Measurements from ENCODE around the gene MED14.

Gene MED14

GRCh38 chrX:40632199-40632598, 103.1 kb downstream of the MED14 start:
- H3K4me3 Mint-ChIP-seq: no peak overlapping the region
- intact Hi-C loops (cut with micrococcal nuclease): no loop called here
- no peaks in the 10 kb centered on the region for H3K27me3 Mint-ChIP-seq
- H3K9me3 Mint-ChIP-seq: no peaks in the 10 kb centered on the region
- peaks cover 83% of the 10 kb centered on the region for H3K36me3 Mint-ChIP-seq (ENCODE audit: low read depth)
- H3K27ac Mint-ChIP-seq: peak overlapping the region; percentile 64
- H3K4me1 Mint-ChIP-seq (ENCODE audit: low read depth): peaks cover 48% of the 10 kb centered on the region

GRCh38 chrX:40628506-40628905, 106.8 kb downstream of the MED14 start:
- no peak overlapping the region for H3K27ac Mint-ChIP-seq
- peaks cover 61% of the 10 kb centered on the region for H3K36me3 Mint-ChIP-seq (ENCODE audit: low read depth)
- H3K27me3 Mint-ChIP-seq: no peaks in the 10 kb centered on the region
- intact Hi-C loops (cut with micrococcal nuclease): no loop called here
- peaks cover 17% of the 10 kb centered on the region for H3K4me1 Mint-ChIP-seq (ENCODE audit: low read depth)
- H3K4me3 Mint-ChIP-seq: no peak overlapping the region
- peaks cover 5% of the 10 kb centered on the region for H3K9me3 Mint-ChIP-seq

GRCh38 chrX:40625294-40625693, 110.0 kb downstream of the MED14 start:
- no peaks in the 10 kb centered on the region for H3K4me1 Mint-ChIP-seq (ENCODE audit: low read depth)
- H3K4me3 Mint-ChIP-seq: no peak overlapping the region
- intact Hi-C loops (cut with micrococcal nuclease): no loop called here
- H3K27me3 Mint-ChIP-seq: no peaks in the 10 kb centered on the region
- peaks cover 7% of the 10 kb centered on the region for H3K9me3 Mint-ChIP-seq
- no peak overlapping the region for H3K27ac Mint-ChIP-seq
- H3K36me3 Mint-ChIP-seq (ENCODE audit: low read depth): peaks cover 38% of the 10 kb centered on the region

GRCh38 chrX:40623665-40624064, 111.7 kb downstream of the MED14 start:
- H3K4me1 Mint-ChIP-seq (ENCODE audit: low read depth): no peaks in the 10 kb centered on the region

GRCh38 chrX:40623139-40623536, 112.2 kb downstream of the MED14 start, which contains the start of gene MPC1L:
Gene MPC1L (plus strand): TSS chrX:40623428. CDS start chrX:40623566, 138 bp downstream.
- H3K36me3 Mint-ChIP-seq (ENCODE audit: low read depth): peaks cover 24% of the 10 kb centered on the region
- H3K27ac Mint-ChIP-seq: no peak within 1 kb of the TSS
- H3K27me3 Mint-ChIP-seq: no peaks in the 10 kb centered on the region
- H3K9me3 Mint-ChIP-seq: peaks cover 7% of the 10 kb centered on the region
- H3K4me1 Mint-ChIP-seq (ENCODE audit: low read depth): no peaks in the 10 kb centered on the region
- intact Hi-C loops (cut with micrococcal nuclease): no loop called here
- no peak within 1 kb of the TSS for H3K4me3 Mint-ChIP-seq

More at GRCh38 chrX:40623665-40624064, 111.7 kb downstream of the MED14 start:
- intact Hi-C loops (cut with micrococcal nuclease): no loop called here
- no peak overlapping the region for H3K4me3 Mint-ChIP-seq
- H3K9me3 Mint-ChIP-seq: peaks cover 7% of the 10 kb centered on the region
- H3K27me3 Mint-ChIP-seq: no peaks in the 10 kb centered on the region
- peaks cover 30% of the 10 kb centered on the region for H3K36me3 Mint-ChIP-seq (ENCODE audit: low read depth)
- H3K27ac Mint-ChIP-seq: no peak overlapping the region

GRCh38 chrX:40622479-40623138, 112.7 kb downstream of the MED14 start:
- Mint-ChIP-seq H3K36me3 (ENCODE audit: low read depth) (peaks cover 19% of the 10 kb centered on the region), H3K27me3 (no peaks in the 10 kb centered on the region), H3K9me3 (peaks cover 7% of the 10 kb centered on the region)

GRCh38 chrX:40617566-40617965, 117.8 kb downstream of the MED14 start:
- Mint-ChIP-seq H3K36me3 (ENCODE audit: low read depth) (no peaks in the 10 kb centered on the region), H3K9me3 (no peaks in the 10 kb centered on the region), H3K27ac (no peak overlapping the region), H3K27me3 (no peaks in the 10 kb centered on the region), H3K4me1 (ENCODE audit: low read depth) (no peaks in the 10 kb centered on the region), H3K4me3 (no peak overlapping the region)
- intact Hi-C loops (cut with micrococcal nuclease): no loop called here

More at GRCh38 chrX:40622479-40623138, 112.7 kb downstream of the MED14 start:
- no peak overlapping the region for H3K27ac Mint-ChIP-seq
- no peaks in the 10 kb centered on the region for H3K4me1 Mint-ChIP-seq (ENCODE audit: low read depth)
- intact Hi-C loops (cut with micrococcal nuclease): no loop called here
- H3K4me3 Mint-ChIP-seq: no peak overlapping the region

GRCh38 chrX:40615976-40616375, 119.4 kb downstream of the MED14 start:
- Mint-ChIP-seq H3K27me3 (no peaks in the 10 kb centered on the region), H3K4me3 (no peak overlapping the region), H3K27ac (no peak overlapping the region), H3K9me3 (no peaks in the 10 kb centered on the region), H3K4me1 (ENCODE audit: low read depth) (no peaks in the 10 kb centered on the region), H3K36me3 (ENCODE audit: low read depth) (no peaks in the 10 kb centered on the region)
- intact Hi-C loops (cut with micrococcal nuclease): no loop called here

GRCh38 chrX:40612511-40612910, 122.8 kb downstream of the MED14 start:
- Mint-ChIP-seq H3K27me3 (no peaks in the 10 kb centered on the region), H3K36me3 (ENCODE audit: low read depth) (peaks cover 5% of the 10 kb centered on the region), H3K4me3 (no peak overlapping the region), H3K9me3 (no peaks in the 10 kb centered on the region), H3K4me1 (ENCODE audit: low read depth) (no peaks in the 10 kb centered on the region), H3K27ac (no peak overlapping the region)
- intact Hi-C loops (cut with micrococcal nuclease): no loop called here

GRCh38 chrX:40607381-40607780, 128.0 kb downstream of the MED14 start:
- no peaks in the 10 kb centered on the region for H3K9me3 Mint-ChIP-seq
- no peak overlapping the region for H3K4me3 Mint-ChIP-seq
- intact Hi-C loops (cut with micrococcal nuclease): no loop called here
- peaks cover 32% of the 10 kb centered on the region for H3K36me3 Mint-ChIP-seq (ENCODE audit: low read depth)
- H3K27ac Mint-ChIP-seq: no peak overlapping the region
- no peaks in the 10 kb centered on the region for H3K27me3 Mint-ChIP-seq
- no peaks in the 10 kb centered on the region for H3K4me1 Mint-ChIP-seq (ENCODE audit: low read depth)

GRCh38 chrX:40603446-40603845, 131.9 kb downstream of the MED14 start:
- Mint-ChIP-seq H3K27me3 (no peaks in the 10 kb centered on the region), H3K36me3 (ENCODE audit: low read depth) (peaks cover 62% of the 10 kb centered on the region), H3K4me3 (no peak overlapping the region), H3K4me1 (ENCODE audit: low read depth) (no peaks in the 10 kb centered on the region), H3K27ac (no peak overlapping the region), H3K9me3 (no peaks in the 10 kb centered on the region)
- intact Hi-C loops (cut with micrococcal nuclease): no loop called here
